Measurements from ENCODE around the gene ATG14. TPM values are rescaled to one million over a fixed set of nuclear protein-coding genes. Genes with fewer than 3 reads are reported as not detected.

ATG14 gene
- total RNA-seq, 1 donor from 2014 or later, result 13.2 TPM

GRCh38 chr14:55356913-55357312 is 54.7 kb downstream of the ATG14 start:
- no peak for TF ChIP-seq CTCF (IDR thresholded peaks at IDR 0.05; ENCODE audit: borderline replicate concordance)
- H3K36me3 ChIP-seq, result peaks cover 20% of the 10 kb centered on the region
- intact Hi-C loops (cut with micrococcal nuclease), result loop anchor here (5.0 kb wide), 1 partner anchor 140 kb away; no protein-coding TSS in a partner anchor
- H3K27me3 ChIP-seq (ENCODE audit: low read depth), result no peaks in the 10 kb centered on the region
- no peaks in the 10 kb centered on the region for H3K9me3 ChIP-seq (replicated peaks)
- no peak for DNase-seq
- H3K4me3 ChIP-seq, result no peak overlapping the region
- H3K27ac ChIP-seq (replicated peaks), result no peak overlapping the region
- H3K4me1 ChIP-seq, result peaks cover 27% of the 10 kb centered on the region

GRCh38 chr14:55355922-55356321 is 55.7 kb downstream of the ATG14 start:
- H3K27me3 ChIP-seq (ENCODE audit: low read depth), result no peaks in the 10 kb centered on the region
- H3K9me3 ChIP-seq (replicated peaks), result no peaks in the 10 kb centered on the region
- no peak overlapping the region for H3K27ac ChIP-seq (replicated peaks)
- intact Hi-C loops (cut with micrococcal nuclease), result loop anchor here (5.0 kb wide), 1 partner anchor 139 kb away; no protein-coding TSS in a partner anchor
- no peak for DNase-seq
- TF ChIP-seq CTCF (IDR thresholded peaks at IDR 0.05; ENCODE audit: borderline replicate concordance), result no peak
- H3K4me1 ChIP-seq, result peaks cover 27% of the 10 kb centered on the region
- H3K4me3 ChIP-seq, result no peak overlapping the region
- H3K36me3 ChIP-seq, result peaks cover 28% of the 10 kb centered on the region

GRCh38 chr14:55354500-55354899 is 57.1 kb downstream of the ATG14 start:
- peaks cover 27% of the 10 kb centered on the region for H3K4me1 ChIP-seq
- H3K27ac ChIP-seq (replicated peaks), result no peak overlapping the region
- TF ChIP-seq CTCF (IDR thresholded peaks at IDR 0.05; ENCODE audit: borderline replicate concordance), result peak; percentile 72
- peak; percentile 20 for DNase-seq
- no peaks in the 10 kb centered on the region for H3K9me3 ChIP-seq (replicated peaks)
- peaks cover 37% of the 10 kb centered on the region for H3K36me3 ChIP-seq
- no peak overlapping the region for H3K4me3 ChIP-seq
- intact Hi-C loops (cut with micrococcal nuclease), result no loop called here
- H3K27me3 ChIP-seq (ENCODE audit: low read depth), result no peaks in the 10 kb centered on the region

DNA sequence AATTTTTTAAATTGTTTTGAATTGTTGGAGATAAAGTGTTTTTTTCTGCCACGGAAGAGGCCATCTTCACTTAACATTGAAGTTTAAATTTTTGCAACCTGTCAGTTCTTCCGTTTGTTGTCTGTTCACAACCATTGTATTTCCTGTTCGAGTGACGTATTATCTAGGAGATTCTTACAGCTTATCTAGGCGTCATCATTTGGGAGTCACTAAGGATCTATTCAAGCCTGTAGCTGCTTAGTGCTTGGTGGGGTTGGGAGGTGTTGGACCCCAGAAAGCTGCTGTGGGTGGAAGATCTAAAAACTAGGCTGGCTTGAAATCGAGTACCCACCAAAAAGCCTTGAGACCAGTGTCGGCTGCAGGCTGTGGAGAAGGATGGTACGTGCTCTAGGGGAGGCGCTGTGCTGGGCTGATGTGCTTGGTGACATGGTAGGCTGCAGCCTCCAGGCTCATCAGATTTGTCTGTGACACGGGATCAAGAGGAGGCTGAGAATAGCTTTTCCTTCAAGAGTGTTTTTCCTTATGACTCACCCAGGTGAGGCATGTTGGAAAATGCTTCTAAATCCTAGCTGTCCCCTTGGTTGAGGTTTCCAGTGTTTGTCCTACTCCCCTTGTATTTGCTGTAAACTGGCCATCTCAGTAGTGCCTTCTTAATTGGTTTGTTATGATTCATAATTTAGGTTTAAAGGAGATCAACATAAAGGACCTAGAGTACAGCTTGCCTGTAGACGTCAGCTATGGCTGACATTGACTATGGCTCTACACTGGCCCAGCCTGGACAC is 57.8 kb downstream of the ATG14 start:
- no peak for DNase-seq
- H3K9me3 ChIP-seq (replicated peaks), result no peaks in the 10 kb centered on the region
- peaks cover 27% of the 10 kb centered on the region for H3K4me1 ChIP-seq
- no peak for TF ChIP-seq CTCF (IDR thresholded peaks at IDR 0.05; ENCODE audit: borderline replicate concordance)
- H3K27me3 ChIP-seq (ENCODE audit: low read depth), result no peaks in the 10 kb centered on the region
- H3K4me3 ChIP-seq, result no peak overlapping the region
- intact Hi-C loops (cut with micrococcal nuclease), result no loop called here
- H3K27ac ChIP-seq (replicated peaks), result no peak overlapping the region
- H3K36me3 ChIP-seq, result peaks cover 37% of the 10 kb centered on the region

GRCh38 chr14:55352201-55352600 is 59.4 kb downstream of the ATG14 start:
- Histone ChIP-seq H3K9me3 (replicated peaks) (no peaks in the 10 kb centered on the region), H3K4me3 (no peak overlapping the region), H3K27me3 (ENCODE audit: low read depth) (no peaks in the 10 kb centered on the region), H3K36me3 (peaks cover 37% of the 10 kb centered on the region), H3K27ac (replicated peaks) (no peak overlapping the region), H3K4me1 (peaks cover 39% of the 10 kb centered on the region)
- TF ChIP-seq CTCF (IDR thresholded peaks at IDR 0.05; ENCODE audit: borderline replicate concordance), result no peak
- no peak for DNase-seq
- intact Hi-C loops (cut with micrococcal nuclease), result no loop called here
